OCI-LY1 (cell line): Measurements from ENCODE around the gene NDRG2.

Experiments used
- H2AFZ ChIP-seq: fragments of 200-600 bp; sonication (generic), shearing (Covaris generic); 2 replicates; pipeline ENCODE4 v1.6.0; 2014; ENCODE audit warnings: antibody characterized with exemption, mild to moderate bottlenecking, low read length
- H3F3A ChIP-seq: fragments of 200-600 bp; sonication (generic), shearing (Covaris generic); 2 replicates; pipeline ENCODE4 v1.6.0; 2014; ENCODE audit warnings: mild to moderate bottlenecking, antibody characterized with exemption, low read length, moderate library complexity; ENCODE audit not compliant: insufficient read depth
- H3K27ac ChIP-seq: fragments of 200-600 bp; sonication (generic); 2 replicates; pipeline ENCODE4 v1.5.1; 2014; ENCODE audit warnings: low read length, mixed run types, mild to moderate bottlenecking, low read depth; ENCODE audit not compliant: poor library complexity, severe bottlenecking
- H3K27me3 ChIP-seq: fragments of 200-600 bp; sonication (generic); 2 replicates; pipeline ENCODE4 v1.6.0; 2014; ENCODE audit warnings: antibody characterized with exemption, mild to moderate bottlenecking, low read length, moderate library complexity; ENCODE audit not compliant: insufficient read depth
- H3K36me3 ChIP-seq: fragments of 200-600 bp; sonication (generic); 2 replicates; pipeline ENCODE4 v1.6.1; 2014; ENCODE audit warnings: mild to moderate bottlenecking, antibody characterized with exemption, low read length, moderate library complexity, mixed read lengths; ENCODE audit not compliant: insufficient read depth
- H3K4me1 ChIP-seq: fragments of 200-600 bp; sonication (generic); 2 replicates; pipeline ENCODE4 v1.5.1; 2014; ENCODE audit warnings: mild to moderate bottlenecking, low read length, moderate library complexity; ENCODE audit not compliant: insufficient read depth, severe bottlenecking
- H3K4me2 ChIP-seq: fragments of 200-600 bp; sonication (generic), shearing (Covaris generic); 2 replicates; pipeline ENCODE4 v1.6.1; 2014; ENCODE audit warnings: low read length
- H3K4me3 ChIP-seq: fragments of 200-600 bp; sonication (generic); 2 replicates; pipeline ENCODE4 v1.5.1; 2014; ENCODE audit warnings: low read length, low read depth, mild to moderate bottlenecking, mixed read lengths; ENCODE audit not compliant: poor library complexity, severe bottlenecking
- H3K79me2 ChIP-seq: fragments of 200-600 bp; shearing (Covaris generic); 2 replicates; pipeline ENCODE4 v1.6.1; 2016; ENCODE audit warnings: mixed run types, low read length, mixed read lengths; ENCODE audit not compliant: insufficient read depth
- H3K9ac ChIP-seq: fragments of 200-600 bp; sonication (generic), shearing (Covaris generic); 2 replicates; pipeline ENCODE4 v1.6.1; 2014; ENCODE audit warnings: mild to moderate bottlenecking, low read length, mixed read lengths
- H3K9me2 ChIP-seq: fragments of 200-600 bp; sonication (generic), shearing (Covaris generic); 2 replicates; pipeline ENCODE4 v1.6.1; 2014; ENCODE audit warnings: low read depth, mild to moderate bottlenecking, low read length, mixed read lengths
- H3K9me3 ChIP-seq: fragments of 200-600 bp; shearing (Covaris generic); 2 replicates; pipeline ENCODE4 v1.6.1; 2014; ENCODE audit warnings: low read length, mixed read lengths
- H4K20me1 ChIP-seq: fragments of 200-600 bp; sonication (generic), shearing (Covaris generic); 2 replicates; pipeline ENCODE4 v1.6.0; 2016; ENCODE audit warnings: mild to moderate bottlenecking, low read length; ENCODE audit not compliant: insufficient read depth
- CTCF ChIP-seq: fragments of 200-600 bp; sonication (generic), shearing (Covaris generic); IDR thresholded peaks from 2 replicates; pipeline ENCODE4 v1.5.1; 2017; ENCODE audit warnings: mild to moderate bottlenecking, antibody characterized with exemption, low read length, moderate library complexity, mixed read lengths
- EZH2 ChIP-seq: fragments of 200-600 bp; sonication (generic), shearing (Covaris generic); IDR thresholded peaks from 2 replicates; pipeline ENCODE4 v1.8.0; 2017; ENCODE audit warnings: borderline replicate concordance, mixed run types, mild to moderate bottlenecking, antibody characterized with exemption, low read length, moderate library complexity, mixed read lengths

The NDRG2 gene

DNA sequence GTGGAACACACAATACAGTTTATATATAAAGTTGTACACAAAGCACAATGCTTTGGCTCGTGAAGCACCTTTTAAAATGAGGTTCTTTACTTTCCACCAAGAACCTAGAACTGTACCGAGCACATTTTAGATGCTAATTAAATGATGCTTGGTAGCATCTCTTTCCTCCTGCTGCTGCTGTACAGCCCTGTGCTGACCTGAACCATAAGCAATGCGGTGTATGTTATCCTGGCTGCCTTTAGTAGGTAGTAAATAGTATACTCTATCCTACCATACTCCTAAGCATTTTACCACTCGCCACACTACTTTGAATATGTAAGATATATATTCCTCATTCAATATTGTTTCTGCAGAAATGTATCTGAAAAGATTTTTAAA lies 29.9 kb upstream of the NDRG2 start:
- Histone ChIP-seq H3K36me3 (no peaks in the 10 kb centered on the region), H3K27ac (no peak overlapping the region), H2AFZ (no peak overlapping the region), H3K4me3 (no peak overlapping the region), H3K79me2 (no peaks in the 10 kb centered on the region), H3F3A (no peaks in the 10 kb centered on the region), H3K9me2 (no peaks in the 10 kb centered on the region), H3K4me2 (no peak overlapping the region), H3K9me3 (no peaks in the 10 kb centered on the region), H3K9ac (no peak overlapping the region), H3K4me1 (no peaks in the 10 kb centered on the region), H3K27me3 (peaks cover 8% of the 10 kb centered on the region; the same call in 1 of the 2 replicates), H4K20me1 (no peaks in the 10 kb centered on the region)
- TF ChIP-seq CTCF (no peak), EZH2 (no peak)

DNA sequence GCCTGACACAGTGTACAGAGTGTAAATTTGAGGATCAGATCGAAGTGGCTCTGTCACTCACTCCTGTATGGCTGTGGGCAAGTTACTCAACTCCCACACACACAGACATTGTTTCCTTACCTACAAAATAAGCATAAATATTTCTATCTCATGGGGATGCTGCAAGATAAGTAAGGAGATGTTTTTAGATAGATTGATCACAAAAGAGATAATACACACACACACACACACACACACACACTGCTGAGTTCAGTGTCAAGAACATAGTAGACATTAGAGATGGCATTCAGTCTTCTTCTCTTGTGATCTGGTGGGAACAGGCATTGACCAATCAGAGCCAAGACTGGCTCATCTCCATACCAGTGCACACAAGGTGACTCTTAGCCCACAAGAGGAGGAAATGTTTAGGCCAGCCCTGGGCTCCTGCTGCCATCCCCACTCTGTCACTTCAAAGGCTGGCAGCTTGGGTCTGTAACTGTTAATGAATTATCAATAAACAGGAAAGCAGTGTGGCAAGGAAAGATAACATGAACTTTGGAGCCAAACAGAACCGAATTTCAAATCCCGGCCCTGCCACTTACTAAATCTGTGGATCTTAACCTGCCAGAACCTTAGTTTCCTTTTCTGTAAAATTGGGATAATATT lies 29.4 kb upstream of the NDRG2 start:
- no peak for TF ChIP-seq EZH2
- TF ChIP-seq CTCF: no peak
- peaks cover 8% of the 10 kb centered on the region; the same call in 1 of the 2 replicates for H3K27me3 ChIP-seq
- H3K9me2 ChIP-seq: no peaks in the 10 kb centered on the region
- no peaks in the 10 kb centered on the region for H3K4me1 ChIP-seq
- H2AFZ ChIP-seq: no peak overlapping the region
- H3K36me3 ChIP-seq: no peaks in the 10 kb centered on the region
- no peaks in the 10 kb centered on the region for H3K9me3 ChIP-seq
- H3K4me2 ChIP-seq: no peak overlapping the region
- H3K4me3 ChIP-seq: no peak overlapping the region
- no peaks in the 10 kb centered on the region for H3F3A ChIP-seq
- no peak overlapping the region for H3K27ac ChIP-seq
- no peaks in the 10 kb centered on the region for H3K79me2 ChIP-seq
- H4K20me1 ChIP-seq: no peaks in the 10 kb centered on the region
- no peak overlapping the region for H3K9ac ChIP-seq

GRCh38 chr14:21053184-21054122 lies 28.6 kb upstream of the NDRG2 start:
- Histone ChIP-seq H3K79me2 (no peaks in the 10 kb centered on the region), H3K4me1 (no peaks in the 10 kb centered on the region), H3K9me2 (no peaks in the 10 kb centered on the region), H4K20me1 (no peaks in the 10 kb centered on the region), H3F3A (no peaks in the 10 kb centered on the region), H2AFZ (no peak overlapping the region), H3K4me2 (no peak overlapping the region), H3K27ac (no peak overlapping the region), H3K9ac (no peak overlapping the region), H3K9me3 (no peaks in the 10 kb centered on the region), H3K27me3 (peaks cover 8% of the 10 kb centered on the region; the same call in 1 of the 2 replicates), H3K4me3 (no peak overlapping the region), H3K36me3 (no peaks in the 10 kb centered on the region)
- TF ChIP-seq EZH2 (no peak), CTCF (no peak)
